Ishikawa (cell line): Measurements from ENCODE around the gene SMURF1.

ENCODE experiments used
- CEBPB ChIP-seq: IDR thresholded peaks from 2 replicates; pipeline ENCODE4 v1.6.1; 2012
- CREB1 ChIP-seq: IDR thresholded peaks from 2 replicates; pipeline ENCODE4 v1.6.1; 2012; ENCODE audit warnings: low read depth
- EGR1 ChIP-seq: IDR thresholded peaks from 2 replicates; pipeline ENCODE4 v1.6.1; 2012
- EP300 ChIP-seq: IDR thresholded peaks from 2 replicates; pipeline ENCODE4 v1.6.1; 2012; ENCODE audit warnings: borderline replicate concordance
- FOXM1 ChIP-seq: IDR thresholded peaks from 2 replicates; pipeline ENCODE4 v1.6.1; 2012; ENCODE audit warnings: low read depth, borderline replicate concordance
- NFIC ChIP-seq: IDR thresholded peaks from 2 replicates; pipeline ENCODE4 v1.6.1; 2012
- RAD21 ChIP-seq: IDR thresholded peaks from 2 replicates; pipeline ENCODE4 v1.6.1; 2012; ENCODE audit warnings: low read depth
- TAF1 ChIP-seq: IDR thresholded peaks from 2 replicates; pipeline ENCODE4 v1.6.1; 2012; ENCODE audit warnings: low read depth, mild to moderate bottlenecking
- TCF12 ChIP-seq: IDR thresholded peaks from 2 replicates; pipeline ENCODE4 v1.6.1; 2012; ENCODE audit warnings: low read depth
- TEAD4 ChIP-seq: IDR thresholded peaks from 2 replicates; pipeline ENCODE4 v1.6.1; 2012
- YY1 ChIP-seq: IDR thresholded peaks from 2 replicates; pipeline ENCODE4 v1.6.1; 2012; ENCODE audit warnings: low read depth
- ZBTB7A ChIP-seq: IDR thresholded peaks from 2 replicates; pipeline ENCODE4 v1.6.1; 2012; ENCODE audit warnings: low read depth
- TF ChIP-seq, protein P1 (sequence below): IDR thresholded peaks from 2 replicates; pipeline ENCODE4 v1.6.1; 2012
- TF ChIP-seq, protein P2 (sequence below): IDR thresholded peaks from 2 replicates; pipeline ENCODE4 v1.6.1; 2012; ENCODE audit warnings: low read depth, mild to moderate bottlenecking
- TF ChIP-seq, protein P3 (sequence below): IDR thresholded peaks from 2 replicates; pipeline ENCODE4 v1.6.1; 2012

The SMURF1 gene

DNA sequence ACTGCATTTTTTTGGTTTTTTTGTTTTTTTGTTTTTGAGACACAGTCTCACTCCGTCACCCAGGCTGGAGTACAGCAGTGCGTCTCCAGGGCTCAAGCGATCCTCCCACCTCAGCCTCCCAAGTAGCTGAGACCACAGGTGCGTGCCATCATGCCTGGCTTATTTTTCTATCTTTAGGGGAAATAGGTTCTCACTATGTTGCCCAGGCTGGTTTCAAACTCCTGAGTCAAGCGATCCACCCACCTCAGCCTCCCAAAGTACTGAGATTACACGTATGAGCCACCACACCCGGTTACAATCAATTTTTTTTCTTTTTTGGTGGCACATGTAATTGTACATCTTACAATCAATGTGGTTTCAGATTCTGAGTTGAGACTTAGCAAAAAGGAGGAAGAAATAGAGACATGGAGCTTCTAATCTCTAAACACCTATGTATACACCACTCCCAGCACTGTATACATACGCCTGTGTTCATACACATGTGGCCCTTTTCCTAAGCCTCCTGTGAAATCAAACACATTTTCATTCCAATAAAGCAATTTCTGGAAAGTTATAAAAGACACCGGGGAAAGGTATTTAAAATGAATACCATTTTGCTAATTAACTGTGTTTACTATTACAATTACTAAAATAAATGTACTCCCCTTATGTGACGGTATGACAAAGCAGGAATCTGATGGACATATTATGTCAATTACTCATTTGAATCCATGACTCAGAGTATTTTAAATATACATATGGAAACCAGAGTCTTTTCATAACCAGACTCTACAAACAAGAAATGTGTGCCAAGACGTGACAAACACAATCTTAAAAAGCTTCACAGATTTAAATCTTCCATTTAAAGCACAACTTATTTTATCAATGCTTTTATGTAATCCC, 40.9 kb downstream of the SMURF1 start:
- TF ChIP-seq, protein P1, sequence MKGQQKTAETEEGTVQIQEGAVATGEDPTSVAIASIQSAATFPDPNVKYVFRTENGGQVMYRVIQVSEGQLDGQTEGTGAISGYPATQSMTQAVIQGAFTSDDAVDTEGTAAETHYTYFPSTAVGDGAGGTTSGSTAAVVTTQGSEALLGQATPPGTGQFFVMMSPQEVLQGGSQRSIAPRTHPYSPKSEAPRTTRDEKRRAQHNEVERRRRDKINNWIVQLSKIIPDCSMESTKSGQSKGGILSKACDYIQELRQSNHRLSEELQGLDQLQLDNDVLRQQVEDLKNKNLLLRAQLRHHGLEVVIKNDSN, result no peak
- TF ChIP-seq EP300 (no peak), TCF12 (no peak), RAD21 (no peak), FOXM1 (no peak)
- TF ChIP-seq, protein P2, sequence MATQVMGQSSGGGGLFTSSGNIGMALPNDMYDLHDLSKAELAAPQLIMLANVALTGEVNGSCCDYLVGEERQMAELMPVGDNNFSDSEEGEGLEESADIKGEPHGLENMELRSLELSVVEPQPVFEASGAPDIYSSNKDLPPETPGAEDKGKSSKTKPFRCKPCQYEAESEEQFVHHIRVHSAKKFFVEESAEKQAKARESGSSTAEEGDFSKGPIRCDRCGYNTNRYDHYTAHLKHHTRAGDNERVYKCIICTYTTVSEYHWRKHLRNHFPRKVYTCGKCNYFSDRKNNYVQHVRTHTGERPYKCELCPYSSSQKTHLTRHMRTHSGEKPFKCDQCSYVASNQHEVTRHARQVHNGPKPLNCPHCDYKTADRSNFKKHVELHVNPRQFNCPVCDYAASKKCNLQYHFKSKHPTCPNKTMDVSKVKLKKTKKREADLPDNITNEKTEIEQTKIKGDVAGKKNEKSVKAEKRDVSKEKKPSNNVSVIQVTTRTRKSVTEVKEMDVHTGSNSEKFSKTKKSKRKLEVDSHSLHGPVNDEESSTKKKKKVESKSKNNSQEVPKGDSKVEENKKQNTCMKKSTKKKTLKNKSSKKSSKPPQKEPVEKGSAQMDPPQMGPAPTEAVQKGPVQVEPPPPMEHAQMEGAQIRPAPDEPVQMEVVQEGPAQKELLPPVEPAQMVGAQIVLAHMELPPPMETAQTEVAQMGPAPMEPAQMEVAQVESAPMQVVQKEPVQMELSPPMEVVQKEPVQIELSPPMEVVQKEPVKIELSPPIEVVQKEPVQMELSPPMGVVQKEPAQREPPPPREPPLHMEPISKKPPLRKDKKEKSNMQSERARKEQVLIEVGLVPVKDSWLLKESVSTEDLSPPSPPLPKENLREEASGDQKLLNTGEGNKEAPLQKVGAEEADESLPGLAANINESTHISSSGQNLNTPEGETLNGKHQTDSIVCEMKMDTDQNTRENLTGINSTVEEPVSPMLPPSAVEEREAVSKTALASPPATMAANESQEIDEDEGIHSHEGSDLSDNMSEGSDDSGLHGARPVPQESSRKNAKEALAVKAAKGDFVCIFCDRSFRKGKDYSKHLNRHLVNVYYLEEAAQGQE, result no peak

DNA sequence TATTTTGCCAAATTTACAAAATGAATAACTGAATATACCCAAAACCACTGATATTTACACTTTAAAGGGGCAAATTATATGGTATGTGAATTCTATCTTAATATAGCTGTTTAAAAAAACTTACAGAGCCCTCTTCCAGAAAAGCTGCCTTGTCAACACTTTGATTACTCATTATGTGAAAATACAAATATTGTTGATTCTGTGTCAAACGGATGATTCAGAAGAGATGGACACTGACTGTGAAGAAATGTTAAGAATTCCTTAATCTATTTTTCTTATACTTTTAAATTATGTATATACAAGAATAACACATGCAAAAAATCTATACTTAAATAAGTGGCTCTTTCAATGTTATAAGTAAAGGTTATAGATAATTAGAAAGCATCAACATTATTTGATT, 41.5 kb downstream of the SMURF1 start:
- no peak for TF ChIP-seq YY1
- no peak for TF ChIP-seq CREB1
- TF ChIP-seq, protein P1, result no peak
- no peak for TF ChIP-seq TAF1
- TF ChIP-seq RAD21, result no peak
- no peak for TF ChIP-seq ZBTB7A
- no peak for TF ChIP-seq NFIC
- no peak for TF ChIP-seq EGR1
- no peak for TF ChIP-seq TCF12
- TF ChIP-seq, protein P2, result no peak
- TF ChIP-seq TEAD4, result no peak
- TF ChIP-seq FOXM1, result no peak
- no peak for TF ChIP-seq EP300
- TF ChIP-seq CEBPB, result no peak

DNA sequence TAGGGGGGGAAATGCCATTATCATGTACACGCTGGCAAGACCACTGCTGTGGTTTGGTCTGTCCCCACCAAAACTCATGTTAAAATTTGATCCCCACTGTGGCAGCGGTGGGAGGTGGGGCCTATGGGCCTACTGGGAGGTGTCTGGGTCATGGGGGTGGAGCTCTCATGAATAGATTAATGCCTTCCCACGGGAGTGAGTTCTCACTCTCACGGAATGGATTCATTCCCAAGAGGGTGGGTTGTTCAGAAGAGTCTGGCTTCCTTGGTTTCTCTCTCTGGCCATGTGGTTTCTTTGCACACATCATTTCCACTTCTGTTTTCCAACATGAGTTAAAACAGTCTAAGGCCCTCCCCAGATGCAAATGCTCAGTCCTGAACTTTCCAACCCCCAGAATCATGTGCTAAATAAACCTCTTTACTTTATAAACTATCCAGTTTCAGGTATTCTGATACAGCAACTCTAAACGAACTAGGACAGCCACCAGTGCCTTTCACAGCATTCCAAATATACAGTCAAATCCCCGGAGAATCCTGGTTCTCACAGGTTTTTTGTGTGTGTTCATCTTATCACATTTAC, 44.3 kb downstream of the SMURF1 start:
- TF ChIP-seq, protein P2, result no peak
- no peak for TF ChIP-seq CREB1
- no peak for TF ChIP-seq ZBTB7A
- TF ChIP-seq TCF12, result no peak
- TF ChIP-seq, protein P3, sequence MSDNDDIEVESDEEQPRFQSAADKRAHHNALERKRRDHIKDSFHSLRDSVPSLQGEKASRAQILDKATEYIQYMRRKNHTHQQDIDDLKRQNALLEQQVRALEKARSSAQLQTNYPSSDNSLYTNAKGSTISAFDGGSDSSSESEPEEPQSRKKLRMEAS, result no peak
- no peak for TF ChIP-seq CEBPB
- no peak for TF ChIP-seq EGR1
- TF ChIP-seq NFIC, result no peak
- TF ChIP-seq FOXM1, result no peak
- no peak for TF ChIP-seq TAF1
- TF ChIP-seq EP300, result no peak
- no peak for TF ChIP-seq RAD21
- TF ChIP-seq, protein P1, result no peak
- TF ChIP-seq TEAD4, result no peak
- no peak for TF ChIP-seq YY1
